Keratinocyte (primary cell): ENCODE measurements around the gene DENND1A.

ENCODE experiments used
- CTCF ChIP-seq, 3 experiments: IDR thresholded peaks in 1 of 3; conservative IDR thresholded peaks in 1 of 3; optimal IDR thresholded peaks in 1 of 3; 2 replicates in 2 of 3; 3 replicates in 1 of 3; pipeline versions ENCODE3 to v1.5.1; 2011; ENCODE audit warnings: low read length in 3 of 3, mild to moderate bottlenecking in 3 of 3, moderate library complexity in 2 of 3, control low read depth in 1 of 3, inconsistent platforms in 1 of 3; ENCODE audit not compliant: insufficient read depth in 2 of 3; ENCODE audit errors: extremely low read depth in 1 of 3
- EZH2 ChIP-seq: IDR thresholded peaks from one replicate; pipeline ENCODE4 v1.6.1; 2012; ENCODE audit warnings: inconsistent platforms, mild to moderate bottlenecking, low read length, moderate library complexity

GRCh38 chr9:123639743-123640142 lies 290.2 kb downstream of the DENND1A start:
- no peak for TF ChIP-seq CTCF (optimal IDR thresholded peaks at IDR 0.05 in 1 of 3, IDR thresholded peaks at IDR 0.05 in 1 of 3, conservative IDR thresholded peaks at IDR 0.05 in 1 of 3; ENCODE audit: extremely low read depth in 1 of 3, insufficient read depth in 2 of 3, low read length in 3 of 3)
- TF ChIP-seq EZH2: no peak
